Hepatocyte (in vitro differentiated cells): ENCODE results near the gene DIP2B.

Experiments
- EZH2 ChIP-seq: fragments of 200-600 bp; sonication (generic); IDR thresholded peaks from 2 replicates; pipeline ENCODE4 v1.6.1; 2016; ENCODE audit warnings: antibody characterized with exemption, mild to moderate bottlenecking, borderline replicate concordance
- EZH2phosphoT487 ChIP-seq: fragments of 200-600 bp; sonication (generic); IDR thresholded peaks from one replicate; pipeline ENCODE4 v1.6.1; 2018; ENCODE audit warnings: antibody characterized with exemption, mild to moderate bottlenecking, low read depth, moderate library complexity; ENCODE audit not compliant: unreplicated experiment, severe bottlenecking
- TF ChIP-seq, protein P1 (sequence below): fragments of 200-600 bp; sonication (generic); IDR thresholded peaks from 2 replicates; pipeline ENCODE4 v1.5.1; 2016; ENCODE audit warnings: antibody characterized with exemption, mild to moderate bottlenecking; ENCODE audit not compliant: poor library complexity

DNA sequence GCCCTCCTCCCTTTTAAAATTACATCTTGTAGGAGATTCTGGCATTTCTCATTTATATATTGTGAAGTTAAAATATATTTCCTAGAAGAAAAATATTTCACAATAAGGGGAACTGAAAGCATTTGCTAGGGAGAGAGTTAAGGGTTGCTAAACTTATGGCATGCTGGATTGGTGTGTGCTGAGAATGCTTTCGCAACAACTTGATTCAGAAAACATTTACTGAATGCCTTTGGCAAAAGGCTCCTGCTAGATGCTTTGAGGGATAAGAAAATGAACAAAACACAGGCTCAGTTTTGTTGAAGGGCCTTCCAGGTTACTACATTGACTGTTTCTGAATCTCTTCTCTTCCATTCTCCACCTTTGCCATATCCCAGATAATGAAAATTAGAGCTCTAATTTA lies 67.5 kb downstream of the DIP2B start:
- TF ChIP-seq EZH2phosphoT487 (no peak), EZH2 (no peak)
- TF ChIP-seq, protein P1, sequence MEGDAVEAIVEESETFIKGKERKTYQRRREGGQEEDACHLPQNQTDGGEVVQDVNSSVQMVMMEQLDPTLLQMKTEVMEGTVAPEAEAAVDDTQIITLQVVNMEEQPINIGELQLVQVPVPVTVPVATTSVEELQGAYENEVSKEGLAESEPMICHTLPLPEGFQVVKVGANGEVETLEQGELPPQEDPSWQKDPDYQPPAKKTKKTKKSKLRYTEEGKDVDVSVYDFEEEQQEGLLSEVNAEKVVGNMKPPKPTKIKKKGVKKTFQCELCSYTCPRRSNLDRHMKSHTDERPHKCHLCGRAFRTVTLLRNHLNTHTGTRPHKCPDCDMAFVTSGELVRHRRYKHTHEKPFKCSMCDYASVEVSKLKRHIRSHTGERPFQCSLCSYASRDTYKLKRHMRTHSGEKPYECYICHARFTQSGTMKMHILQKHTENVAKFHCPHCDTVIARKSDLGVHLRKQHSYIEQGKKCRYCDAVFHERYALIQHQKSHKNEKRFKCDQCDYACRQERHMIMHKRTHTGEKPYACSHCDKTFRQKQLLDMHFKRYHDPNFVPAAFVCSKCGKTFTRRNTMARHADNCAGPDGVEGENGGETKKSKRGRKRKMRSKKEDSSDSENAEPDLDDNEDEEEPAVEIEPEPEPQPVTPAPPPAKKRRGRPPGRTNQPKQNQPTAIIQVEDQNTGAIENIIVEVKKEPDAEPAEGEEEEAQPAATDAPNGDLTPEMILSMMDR, result no peak
